ENCODE data around the gene GOLGA6L2. TPM values are rescaled to one million over a fixed set of nuclear protein-coding genes. Genes with fewer than 3 reads are reported as not detected.

The GOLGA6L2 gene
- total RNA-seq, 1 experiment from 2014 or later, result not detected

- Histone ChIP-seq H3K27ac (ENCODE audit: insufficient read length, low read depth, low read length) (no peak overlapping the region), H3K9me3 (ENCODE audit: control insufficient read depth, low read depth, low read length) (peaks cover 21% of the 10 kb centered on the region), H4K91ac (ENCODE audit: insufficient read length, low read depth, low read length) (no peak overlapping the region), H3K23ac (ENCODE audit: insufficient read length, low read depth, low read length) (no peak overlapping the region), H2AFZ (ENCODE audit: low read length) (no peak overlapping the region), H4K20me1 (ENCODE audit: control insufficient read depth, insufficient read depth, insufficient read length) (no peaks in the 10 kb centered on the region), H3K79me2 (ENCODE audit: insufficient read depth, low read length) (no peaks in the 10 kb centered on the region), H4K8ac (replicated peaks; ENCODE audit: insufficient read length, low read depth, low read length) (no peak overlapping the region), H3T11ph (ENCODE audit: low read length) (no peak overlapping the region), H2BK20ac (ENCODE audit: low read depth, low read length, poor library complexity, severe bottlenecking) (no peak overlapping the region), H3K27me3 (ENCODE audit: insufficient read depth, low read length) (no peaks in the 10 kb centered on the region), H4K5ac (ENCODE audit: insufficient read length, low read depth, low read length) (no peak overlapping the region), H3K23me2 (ENCODE audit: insufficient read length, low read depth, low read length, poor library complexity, severe bottlenecking) (no peaks in the 10 kb centered on the region), H2BK15ac (ENCODE audit: low read depth, low read length) (no peak overlapping the region), H2BK5ac (ENCODE audit: insufficient read length, low read length) (no peak overlapping the region), H2BK120ac (ENCODE audit: low read depth, low read length, poor library complexity, severe bottlenecking) (no peak overlapping the region), H3K4me1 (ENCODE audit: insufficient read depth, low read length) (no peaks in the 10 kb centered on the region), H3K18ac (ENCODE audit: insufficient read length, low read depth, low read length) (no peak overlapping the region), H3K4ac (ENCODE audit: low read depth, low read length) (no peak overlapping the region), H3K56ac (ENCODE audit: insufficient read length, low read depth, low read length) (no peak overlapping the region), H3K9ac (ENCODE audit: extremely low read depth, insufficient read length, low read length) (no peak overlapping the region), H3K79me1 (ENCODE audit: insufficient read depth, low read depth, low read length, poor library complexity, severe bottlenecking) (no peaks in the 10 kb centered on the region), H3K14ac (ENCODE audit: insufficient read depth, low read length) (no peak overlapping the region), H2BK12ac (ENCODE audit: insufficient read length, low read depth, low read length) (no peak overlapping the region), H2AK5ac (ENCODE audit: insufficient read length, low read length) (no peak overlapping the region), H3K4me2 (ENCODE audit: insufficient read depth, insufficient read length, low read length) (no peak overlapping the region)
- Mint-ChIP-seq H3K4me3 (no peak overlapping the region), H3K27me3 (ENCODE audit: low read depth) (peaks cover 1% of the 10 kb centered on the region; the same call in 1 of the 2 replicates), H3K27ac (no peak overlapping the region; a peak in 1 of 7 replicates), H3K9me3 (peaks cover 49 to 52% of the 10 kb centered on the region in 2 experiments), H3K36me3 (ENCODE audit: insufficient read depth in 1 of 3, low read depth in 3 of 3) (peaks cover 0 to 5% (median 2%) of the 10 kb centered on the region in 3 experiments; a peak in 2 of 7 replicates), H3K4me1 (peaks cover 0 to 10% of the 10 kb centered on the region in 2 experiments; a peak in 2 of 4 replicates)
- no peak for TF ChIP-seq CTCF (conservative IDR thresholded peaks at IDR 0.05)
- no CpG with 5 or more reads among the region's 13 CpGs for WGBS (ENCODE audit: extremely low coverage, insufficient read length, low lambda C conversion rate)
- no peak for DNase-seq
These were observed 22.7 kb downstream of the GOLGA6L2 start for GRCh38 chr15:23424111-23424904.

All from H9 (cell line).